ENCODE data around the gene CLPSL1. TPM values are rescaled to one million over a fixed set of nuclear protein-coding genes. Genes with fewer than 3 reads are reported as not detected.

CLPSL1 gene
- total RNA-seq, 1 experiment from 2014 or later, result not detected

- in situ Hi-C loops (cut with HindIII; ENCODE audit: low pct_unique_long_range_greater_than_20kb, low sequenced_read_pairs), result no loop called here
- DNase-seq (ENCODE audit: low read depth, low spot score), result no peak
These were observed 43.9 kb downstream of the CLPSL1 start for GRCh38 chr6:35824552-35825192.

GRCh38 chr6:35829306-35829705, 48.5 kb downstream of the CLPSL1 start:
- no peak for DNase-seq (ENCODE audit: low read depth, low spot score)
- in situ Hi-C loops (cut with HindIII; ENCODE audit: low pct_unique_long_range_greater_than_20kb, low sequenced_read_pairs), result no loop called here

- DNase-seq (ENCODE audit: low read depth, low spot score), result no peak
- in situ Hi-C loops (cut with HindIII; ENCODE audit: low pct_unique_long_range_greater_than_20kb, low sequenced_read_pairs), result no loop called here
These were observed 50.6 kb downstream of the CLPSL1 start for GRCh38 chr6:35831257-35832007.

GRCh38 chr6:35833536-35833935, 52.7 kb downstream of the CLPSL1 start:
- DNase-seq (ENCODE audit: low read depth, low spot score), result no peak

More at GRCh38 chr6:35833536-35833935, 52.7 kb downstream of the CLPSL1 start:
- in situ Hi-C loops (cut with HindIII; ENCODE audit: low pct_unique_long_range_greater_than_20kb, low sequenced_read_pairs), result no loop called here

Other genes with a start within 250 kb of the CLPSL1 start
- gene FKBP5, start 92.1 kb upstream of the CLPSL1 start, total RNA-seq (2014; rRNA removed; shearing (Covaris generic)), result 4.3 and 4.6 TPM in 2 replicates
- gene ARMC12, start 44.0 kb upstream of the CLPSL1 start, total RNA-seq (2014; rRNA removed; shearing (Covaris generic)), result 0.35 TPM in 1 of 2 replicates, not detected in the other
- gene CLPSL2, start 4.4 kb upstream of the CLPSL1 start, total RNA-seq (2014; rRNA removed; shearing (Covaris generic)), result not detected in 2 replicates
- gene CLPS, start 16.3 kb downstream of the CLPSL1 start, total RNA-seq (2014; rRNA removed; shearing (Covaris generic)), result not detected in 2 replicates
- gene LHFPL5, start 24.3 kb downstream of the CLPSL1 start, total RNA-seq (2014; rRNA removed; shearing (Covaris generic)), result not detected in 2 replicates
- 26.6 and 27.3 TPM in 2 replicates for gene SRPK1, start 140.1 kb downstream of the CLPSL1 start, total RNA-seq (2014; rRNA removed; shearing (Covaris generic))
- not detected in 2 replicates for gene SLC26A8, start 243.6 kb downstream of the CLPSL1 start, total RNA-seq (2014; rRNA removed; shearing (Covaris generic))
- 28.2 and 28.7 TPM in 2 replicates for gene MAPK14, start 246.8 kb downstream of the CLPSL1 start, total RNA-seq (2014; rRNA removed; shearing (Covaris generic))